GM18951 (cell line): Measurements from ENCODE around the gene RDH13.

ENCODE experiments used
- POLR2A ChIP-seq: IDR thresholded peaks from 4 replicates; pipeline ENCODE4 v1.6.1; 2011; ENCODE audit warnings: mild to moderate bottlenecking; ENCODE audit not compliant: insufficient read length, insufficient read depth; ENCODE audit errors: extremely low read depth
- in situ Hi-C: fragments of 300-500 bp; cut with MboI; formaldehyde crosslinking; loops from one replicate; pipeline ENCODE4 v1.12.0; 2022; ENCODE audit warnings: low sequenced_read_pairs, mixed read lengths, inconsistent platforms; ENCODE audit not compliant: unreplicated experiment

The RDH13 gene

GRCh38 chr19:55058781-55059610 is 4.0 kb downstream of the RDH13 start:
- in situ Hi-C loops = no loop called here
- TF ChIP-seq POLR2A = no peak

- in situ Hi-C loops = no loop called here
- TF ChIP-seq POLR2A = no peak
These were observed 6.1 kb downstream of the RDH13 start for GRCh38 chr19:55056827-55057226.

DNA sequence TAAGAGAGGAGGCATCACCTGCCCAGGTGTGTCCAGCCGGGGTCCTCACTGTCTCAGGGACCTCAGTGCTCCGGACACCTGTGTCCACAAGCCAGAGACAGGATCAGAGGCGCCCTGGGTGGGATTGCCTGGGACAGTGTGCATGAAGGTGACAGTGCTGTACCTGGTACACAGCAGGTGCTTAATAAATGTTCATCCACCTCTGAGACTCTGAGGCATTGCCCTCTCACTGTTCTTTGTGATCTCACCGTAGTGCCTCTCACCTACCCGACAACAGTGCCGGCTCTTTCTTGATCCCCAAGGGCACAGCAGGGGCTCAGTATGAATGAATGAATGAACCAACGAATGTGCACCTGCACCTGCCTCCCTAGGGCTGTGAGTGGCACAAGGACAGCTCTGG is 9.2 kb downstream of the RDH13 start:
- TF ChIP-seq POLR2A = no peak
- in situ Hi-C loops = no loop called here

- TF ChIP-seq POLR2A = no peak
- in situ Hi-C loops = no loop called here
These were observed 12.0 kb downstream of the RDH13 start for GRCh38 chr19:55050749-55051532.

GRCh38 chr19:55048446-55048845 is 14.5 kb downstream of the RDH13 start:
- in situ Hi-C loops = no loop called here

DNA sequence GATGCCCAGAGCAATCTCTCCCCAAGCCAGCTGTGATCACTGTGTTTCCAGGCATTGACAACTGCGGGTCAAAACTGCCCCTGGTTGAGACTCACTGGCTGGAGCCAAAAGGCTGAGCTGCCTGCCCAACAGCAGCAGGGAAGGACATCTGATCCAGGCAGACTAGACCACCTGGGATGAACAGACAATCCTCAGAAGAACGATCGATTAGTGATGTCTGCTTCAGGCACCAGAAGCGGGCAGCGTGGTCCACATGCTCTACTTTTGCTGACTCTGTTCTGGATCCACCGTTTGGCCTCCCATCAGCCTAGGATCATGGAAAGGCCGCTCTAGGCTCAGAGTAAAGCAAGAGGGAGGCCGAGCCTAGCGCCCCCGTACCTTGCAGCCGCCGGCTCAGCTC is 15.0 kb downstream of the RDH13 start:
- no peak for TF ChIP-seq POLR2A

More at GRCh38 chr19:55048446-55048845, 14.5 kb downstream of the RDH13 start:
- no peak for TF ChIP-seq POLR2A

GRCh38 chr19:55046975-55047622 is 15.8 kb downstream of the RDH13 start:
- in situ Hi-C loops = no loop called here
- TF ChIP-seq POLR2A = no peak

More for the DNA sequence above, 15.0 kb downstream of the RDH13 start:
- in situ Hi-C loops = no loop called here

DNA sequence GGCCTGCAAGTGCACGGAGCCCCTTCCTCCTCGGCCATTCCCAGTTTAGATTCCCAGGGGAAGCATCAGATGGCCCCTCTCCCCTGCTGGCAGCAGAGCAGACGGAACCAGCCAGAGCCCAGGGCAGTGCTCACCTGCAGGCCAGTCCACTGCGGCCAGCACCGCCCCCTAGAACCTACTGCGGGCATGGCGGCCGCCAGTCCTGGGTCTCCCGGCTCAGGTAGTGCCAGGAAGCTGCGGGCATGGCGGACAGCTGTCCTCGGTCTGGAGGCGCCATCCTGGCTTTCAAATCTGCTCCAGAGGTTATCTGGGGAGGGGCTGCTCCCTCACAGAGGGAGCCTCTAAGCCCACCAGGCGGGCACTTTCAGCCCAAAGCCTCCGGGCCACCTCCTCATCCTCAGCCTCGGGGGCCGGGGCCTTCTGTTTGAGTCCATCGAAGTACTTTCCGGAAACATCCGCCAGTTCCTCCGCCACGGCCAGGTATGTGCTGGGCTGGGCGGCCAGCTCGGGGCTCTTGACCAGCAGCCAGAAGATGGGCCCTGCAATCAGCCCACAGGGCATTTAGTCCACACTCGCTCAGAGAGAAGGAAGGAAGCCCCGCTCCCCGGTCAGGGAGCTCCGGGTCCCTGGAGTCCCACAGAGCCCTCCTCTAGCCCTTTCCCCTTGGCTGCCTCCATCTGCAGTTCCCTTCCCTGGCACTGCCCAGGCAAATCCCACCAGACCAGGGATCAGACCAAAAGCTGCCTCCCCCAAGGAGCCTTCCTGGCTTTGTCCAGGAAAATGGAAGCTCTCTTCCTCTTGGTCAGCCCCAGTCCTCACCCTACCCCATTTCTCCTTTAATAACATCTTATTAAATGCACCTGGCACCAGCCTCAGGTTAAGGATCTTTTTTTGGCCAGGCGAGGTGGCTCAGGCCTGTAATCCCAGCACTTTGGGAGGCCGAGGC is 17.9 kb downstream of the RDH13 start:
- in situ Hi-C loops = no loop called here
- TF ChIP-seq POLR2A = no peak

GRCh38 chr19:55044286-55044685 is 18.7 kb downstream of the RDH13 start:
- in situ Hi-C loops = no loop called here
- TF ChIP-seq POLR2A = no peak

DNA sequence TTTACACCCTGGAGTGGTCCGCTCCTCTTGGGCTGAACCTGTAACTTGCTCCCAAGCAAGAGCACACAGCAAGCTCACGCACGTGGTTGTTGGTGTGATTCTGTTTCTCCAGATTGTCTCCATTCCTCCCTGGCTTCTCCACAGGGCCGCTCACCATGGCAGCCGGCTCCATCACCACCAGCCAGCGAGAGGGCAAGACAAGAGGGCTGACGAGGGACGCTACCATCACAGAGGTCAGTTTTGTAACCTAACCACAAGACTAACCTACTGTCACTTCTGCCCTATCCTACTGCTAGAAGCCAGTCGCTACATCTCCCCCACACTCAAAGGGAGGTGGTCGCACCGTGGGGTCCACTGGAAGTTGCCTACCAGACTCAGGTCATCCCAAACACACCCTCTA is 20.3 kb downstream of the RDH13 start:
- in situ Hi-C loops = no loop called here

GRCh38 chr19:55042344-55042678 is 20.6 kb downstream of the RDH13 start:
- TF ChIP-seq POLR2A = no peak
- in situ Hi-C loops = no loop called here

More for the DNA sequence above, 20.3 kb downstream of the RDH13 start:
- no peak for TF ChIP-seq POLR2A

- TF ChIP-seq POLR2A = no peak
- in situ Hi-C loops = no loop called here
These were observed 21.2 kb downstream of the RDH13 start for GRCh38 chr19:55041627-55042343.
